Activated CD8-positive, alpha-beta memory T cell treated with anti-CD3 and anti-CD28 coated beads for 4 hours (primary cell): ENCODE data around the gene OLA1.

Experiments
- DNase-seq, 2 donors: peaks; one replicate each; pipeline ENCODE4 v3.0.0-alpha.2; 2020; ENCODE audit warnings: low read depth in 2 of 2

The OLA1 gene

GRCh38 chr2:174224665-174225288 is 23.6 kb downstream of the OLA1 start:
- DNase-seq: no peak

- no peak for DNase-seq
Measured at GRCh38 chr2:174224125-174224524, 24.2 kb downstream of the OLA1 start.

GRCh38 chr2:174223388-174223787 is 24.9 kb downstream of the OLA1 start:
- DNase-seq: no peak

GRCh38 chr2:174222154-174222553 is 26.2 kb downstream of the OLA1 start:
- no peak for DNase-seq

- no peak for DNase-seq
Measured at GRCh38 chr2:174219321-174219720, 29.0 kb downstream of the OLA1 start.

GRCh38 chr2:174218773-174219172 is 29.6 kb downstream of the OLA1 start:
- no peak for DNase-seq

- DNase-seq: no peak
Measured at GRCh38 chr2:174217869-174218268, 30.5 kb downstream of the OLA1 start.

GRCh38 chr2:174211954-174212353 is 36.4 kb downstream of the OLA1 start:
- DNase-seq: no peak

- no peak for DNase-seq
Measured at GRCh38 chr2:174210862-174211261, 37.5 kb downstream of the OLA1 start.

GRCh38 chr2:174209325-174209724 is 39.0 kb downstream of the OLA1 start:
- DNase-seq: no peak

GRCh38 chr2:174208026-174208425 is 40.3 kb downstream of the OLA1 start:
- no peak for DNase-seq

- DNase-seq: no peak
Measured at GRCh38 chr2:174205562-174205961, 42.8 kb downstream of the OLA1 start.

GRCh38 chr2:174202188-174202587 is 46.1 kb downstream of the OLA1 start:
- no peak for DNase-seq

GRCh38 chr2:174198846-174199564 is 49.3 kb downstream of the OLA1 start:
- no peak for DNase-seq

- DNase-seq: no peak
Measured at GRCh38 chr2:174195253-174195652, 53.1 kb downstream of the OLA1 start.

- DNase-seq: no peak
Measured at GRCh38 chr2:174193737-174194136, 54.6 kb downstream of the OLA1 start.

- DNase-seq: no peak
Measured at GRCh38 chr2:174192664-174193063, 55.7 kb downstream of the OLA1 start.

- DNase-seq: no peak
Measured at GRCh38 chr2:174191342-174192074, 56.8 kb downstream of the OLA1 start.

GRCh38 chr2:174184915-174185314 is 63.4 kb downstream of the OLA1 start:
- no peak for DNase-seq

- no peak for DNase-seq
Measured at GRCh38 chr2:174184504-174184903, 63.8 kb downstream of the OLA1 start.

- DNase-seq: no peak
Measured at GRCh38 chr2:174183076-174183475, 65.3 kb downstream of the OLA1 start.

GRCh38 chr2:174181368-174181767 is 67.0 kb downstream of the OLA1 start:
- no peak for DNase-seq

- no peak for DNase-seq
Measured at GRCh38 chr2:174180726-174181236, 67.6 kb downstream of the OLA1 start.
